Gastrocnemius medialis (tissue), 4 donors: ENCODE data around the gene SRBD1.

Source experiments
- POLR2A ChIP-seq, 2 donors: fragments of 450-650 bp; IDR thresholded peaks; one replicate each; pipeline ENCODE4 v1.6.1; 2017; ENCODE audit warnings: antibody characterized with exemption in 2 of 2, mild to moderate bottlenecking in 2 of 2, moderate library complexity in 2 of 2
- TF ChIP-seq, protein P1 (sequence below), 5 experiments: fragments of 450-650 bp in 3 of 5; fragments of 200-600 bp in 2 of 5; sonication (generic) in 2 of 5; IDR thresholded peaks in 4 of 5; conservative IDR thresholded peaks in 1 of 5; 1 replicate in 4 of 5; 2 replicates in 1 of 5; pipeline ENCODE4 v1.5.1; 2016 to 2019; ENCODE audit warnings: antibody characterized with exemption in 5 of 5, mild to moderate bottlenecking in 3 of 5, moderate library complexity in 3 of 5

GRCh38 chr2:45344502-45344901, 266.6 kb downstream of the SRBD1 start:
- TF ChIP-seq, protein P1, sequence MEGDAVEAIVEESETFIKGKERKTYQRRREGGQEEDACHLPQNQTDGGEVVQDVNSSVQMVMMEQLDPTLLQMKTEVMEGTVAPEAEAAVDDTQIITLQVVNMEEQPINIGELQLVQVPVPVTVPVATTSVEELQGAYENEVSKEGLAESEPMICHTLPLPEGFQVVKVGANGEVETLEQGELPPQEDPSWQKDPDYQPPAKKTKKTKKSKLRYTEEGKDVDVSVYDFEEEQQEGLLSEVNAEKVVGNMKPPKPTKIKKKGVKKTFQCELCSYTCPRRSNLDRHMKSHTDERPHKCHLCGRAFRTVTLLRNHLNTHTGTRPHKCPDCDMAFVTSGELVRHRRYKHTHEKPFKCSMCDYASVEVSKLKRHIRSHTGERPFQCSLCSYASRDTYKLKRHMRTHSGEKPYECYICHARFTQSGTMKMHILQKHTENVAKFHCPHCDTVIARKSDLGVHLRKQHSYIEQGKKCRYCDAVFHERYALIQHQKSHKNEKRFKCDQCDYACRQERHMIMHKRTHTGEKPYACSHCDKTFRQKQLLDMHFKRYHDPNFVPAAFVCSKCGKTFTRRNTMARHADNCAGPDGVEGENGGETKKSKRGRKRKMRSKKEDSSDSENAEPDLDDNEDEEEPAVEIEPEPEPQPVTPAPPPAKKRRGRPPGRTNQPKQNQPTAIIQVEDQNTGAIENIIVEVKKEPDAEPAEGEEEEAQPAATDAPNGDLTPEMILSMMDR (IDR thresholded peaks at IDR 0.05 in 4 of 5, conservative IDR thresholded peaks at IDR 0.05 in 1 of 5): no peak
- TF ChIP-seq POLR2A (IDR thresholded peaks at IDR 0.05): no peak
